ENCODE measurements around the gene CRTAC1.

GRCh38 chr10:98020254-98020653, 10.2 kb downstream of the CRTAC1 start:
- TF ChIP-seq CTCF (IDR thresholded peaks at IDR 0.05) = no peak
- no peak for TF ChIP-seq CEBPB (IDR thresholded peaks at IDR 0.05)
- no peak for TF ChIP-seq MAZ (IDR thresholded peaks at IDR 0.05; ENCODE audit: borderline replicate concordance, low read depth, low read length)
- TF ChIP-seq BHLHE40 (IDR thresholded peaks at IDR 0.05; ENCODE audit: low read depth, low read length) = no peak
- TF ChIP-seq POLR2AphosphoS2 (conservative IDR thresholded peaks at IDR 0.05; ENCODE audit: low read length) = no peak
- TF ChIP-seq EP300 (IDR thresholded peaks at IDR 0.05) = no peak
- no peak for TF ChIP-seq FOSL2 (IDR thresholded peaks at IDR 0.05)
- TF ChIP-seq FOSL2 (CRISPR knock-in tag; IDR thresholded peaks at IDR 0.05) = no peak

Data from A549 (cell line).